GM19240 (cell line): ENCODE measurements around the gene AGER.
"Not testable (repeated sequence)": the region's sequence is repeated elsewhere in the genome, so short reads cannot be mapped to it uniquely, and the experiment has no call there.

Experiments
- DNase-seq: peaks from one replicate; pipeline ENCODE4 v3.0.0; 2011; ENCODE audit warnings: low spot score; ENCODE audit not compliant: insufficient read length

Gene AGER

GRCh38 chr6:32149932-32150870 lies 33.9 kb downstream of the AGER start:
- no peak for DNase-seq

DNA sequence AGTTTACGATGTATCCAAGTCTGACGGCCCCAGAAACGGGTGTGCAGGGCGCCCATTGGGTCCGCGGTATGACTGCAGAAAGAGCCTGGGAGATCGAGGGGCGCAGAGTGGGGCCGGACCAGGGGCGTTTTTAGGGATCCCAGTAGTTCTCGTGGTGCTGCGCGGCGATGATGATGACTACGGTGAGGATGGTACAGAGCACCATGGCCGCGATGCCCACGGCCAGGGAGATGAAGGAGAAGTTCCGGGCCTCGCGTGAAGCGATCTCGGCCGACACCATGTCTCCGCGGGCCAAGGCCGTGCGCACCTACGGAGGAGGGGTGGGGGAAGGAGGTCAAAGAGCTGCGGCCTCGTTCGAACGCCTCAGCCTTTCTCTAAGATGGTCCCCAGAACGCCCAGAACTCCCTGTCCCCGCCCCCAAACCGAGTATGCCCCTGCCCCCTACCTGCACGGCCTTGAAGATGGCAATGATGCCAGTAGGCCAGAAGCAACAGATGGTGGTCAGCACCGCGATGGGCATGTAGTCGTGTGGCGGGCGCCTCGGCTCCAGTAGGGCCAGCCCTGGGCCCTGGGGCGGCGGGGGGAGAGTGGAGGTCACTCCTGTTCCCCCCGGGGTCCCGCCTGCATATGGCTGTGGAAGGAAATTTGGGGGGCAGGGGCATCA lies 34.8 kb downstream of the AGER start:
- no peak for DNase-seq

DNA sequence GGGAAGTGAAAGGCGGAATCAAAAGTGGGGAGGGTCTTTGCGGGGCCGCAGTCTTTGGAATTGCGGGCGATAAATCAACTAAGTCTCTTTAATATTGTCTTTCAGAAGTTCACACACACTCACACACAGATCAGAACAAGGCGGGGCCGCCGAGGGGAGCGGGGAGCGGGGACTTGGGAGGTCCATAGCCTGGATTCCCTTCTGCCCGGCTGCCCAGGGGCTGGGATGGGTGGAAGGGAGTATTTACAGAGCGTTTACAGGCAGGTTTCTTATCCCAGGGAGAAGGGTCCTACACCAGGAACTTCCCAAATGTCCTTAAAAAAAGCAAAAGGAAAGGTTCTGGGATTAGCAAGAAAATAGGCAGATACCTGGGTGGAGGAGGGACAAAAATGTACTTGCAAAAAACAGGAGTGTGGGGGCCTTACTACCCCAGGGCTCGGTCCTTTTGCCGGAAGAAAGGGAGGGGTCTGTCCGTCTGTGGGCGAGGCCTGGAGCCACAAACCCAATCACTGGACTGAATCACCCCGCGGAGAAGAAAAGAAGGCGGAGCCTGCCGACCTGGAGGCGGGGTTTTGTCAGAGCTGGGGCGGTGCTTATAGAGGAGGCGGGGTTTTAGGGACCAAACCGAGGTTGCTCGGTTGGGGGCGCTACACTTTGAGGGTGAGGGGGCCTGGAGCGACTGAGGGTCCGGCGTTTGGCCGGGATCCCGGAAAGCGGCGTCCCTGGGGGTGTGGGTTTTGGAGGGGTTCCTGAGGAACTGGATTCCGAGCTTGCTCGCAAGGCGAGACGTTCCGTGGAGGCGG lies 35.6 kb downstream of the AGER start:
- DNase-seq: no peak

- no peak for DNase-seq
Observed at GRCh38 chr6:32147401-32148132, 36.5 kb downstream of the AGER start.

- DNase-seq: no peak
Observed at GRCh38 chr6:32146687-32147086, 37.4 kb downstream of the AGER start.

DNA sequence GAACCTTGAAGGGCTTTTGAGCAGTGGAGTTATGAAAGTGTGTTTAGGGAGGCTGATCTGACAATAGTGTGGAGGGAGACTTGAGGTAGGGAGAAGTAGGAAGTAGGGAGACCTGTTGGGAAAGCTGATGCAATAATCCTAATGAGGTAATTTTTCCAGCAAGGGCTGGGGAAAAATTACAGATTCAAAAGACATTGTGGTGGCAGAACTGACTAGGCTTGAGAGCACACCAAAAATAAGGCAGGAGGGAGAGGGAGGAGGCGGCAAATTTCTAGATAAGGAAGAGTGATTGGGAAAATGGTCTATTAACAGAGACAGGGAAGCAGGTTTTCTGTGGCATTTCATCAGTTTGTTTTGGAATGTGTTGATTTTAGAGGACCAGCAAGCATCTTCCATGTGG lies 37.8 kb downstream of the AGER start:
- no peak for DNase-seq

DNA sequence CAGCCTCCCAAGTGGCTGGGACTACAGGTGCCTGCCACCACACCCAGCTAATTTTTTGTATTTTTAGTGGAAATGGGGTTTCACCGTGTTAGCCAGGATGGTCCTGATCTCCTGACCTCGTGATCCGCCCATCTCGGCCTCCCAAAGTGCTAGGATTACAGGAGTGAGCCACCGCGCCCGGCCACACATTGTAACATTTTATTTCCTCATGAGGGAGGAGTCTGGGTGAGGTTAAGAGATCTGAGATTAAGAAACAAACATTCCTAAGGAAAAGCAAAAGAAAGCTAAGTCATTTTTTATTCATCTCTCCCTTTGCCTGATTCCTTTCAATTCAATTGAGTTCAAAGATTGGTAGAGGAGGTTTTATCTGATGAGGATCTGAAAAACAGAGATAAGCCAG lies 39.8 kb downstream of the AGER start:
- DNase-seq: not testable (repeated sequence)

GRCh38 chr6:32140420-32141046 lies 43.5 kb downstream of the AGER start:
- DNase-seq: no peak

GRCh38 chr6:32139590-32139989 lies 44.5 kb downstream of the AGER start:
- DNase-seq: no peak

- no peak for DNase-seq
Observed at GRCh38 chr6:32137454-32137853, 46.6 kb downstream of the AGER start.

- DNase-seq: no peak
Observed at GRCh38 chr6:32133786-32134185, 50.3 kb downstream of the AGER start.

DNA sequence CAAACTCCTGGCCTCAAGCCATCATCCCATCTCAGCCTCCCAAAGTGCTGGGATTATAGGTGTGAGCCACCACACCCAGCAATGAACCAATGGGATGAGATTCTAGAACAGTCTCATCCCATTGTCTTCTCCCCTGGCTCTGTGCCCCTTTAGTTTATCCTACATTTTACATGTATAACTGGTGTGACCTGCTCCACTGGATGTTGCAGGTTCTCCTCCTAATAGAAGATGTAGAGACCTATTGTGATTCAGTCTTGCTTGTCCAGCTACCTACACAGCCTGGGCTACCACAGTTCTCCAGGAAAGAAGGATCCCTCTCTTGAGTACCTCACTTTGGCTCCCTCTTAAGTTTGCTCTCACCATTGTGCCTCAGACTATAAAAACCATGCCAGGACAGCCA lies 51.9 kb downstream of the AGER start:
- DNase-seq: no peak

- DNase-seq: no peak
Observed at GRCh38 chr6:32131439-32131948, 52.6 kb downstream of the AGER start.
